ENCODE results near the gene DIP2A.

DIP2A gene

GRCh38 chr21:46414965-46415275 is 43.8 kb upstream of the DIP2A start:
- DNase-seq: no peak
- H2BK120ac ChIP-seq (ENCODE audit: low read depth, low read length): no peak overlapping the region
- H3K27me3 ChIP-seq (ENCODE audit: control insufficient read depth in 1 of 2, insufficient read depth in 1 of 2, low read length in 2 of 2): no peaks in the 10 kb centered on the region
- no peak overlapping the region for H2BK5ac ChIP-seq (ENCODE audit: low read depth, low read length, poor library complexity, severe bottlenecking)
- no peak overlapping the region for H3K4me3 ChIP-seq (ENCODE audit: insufficient read depth in 1 of 2, low read depth in 1 of 2, low read length in 2 of 2)
- H4K91ac ChIP-seq (ENCODE audit: low read length): no peak overlapping the region
- H3K4me1 ChIP-seq (ENCODE audit: control insufficient read depth, insufficient read depth, low read depth, low read length): no peaks in the 10 kb centered on the region
- H3K14ac ChIP-seq (ENCODE audit: low read length in 2 of 2): no peak overlapping the region
- no peak overlapping the region for H2AFZ ChIP-seq (ENCODE audit: low read depth, low read length)
- H3K23ac ChIP-seq (ENCODE audit: low read length in 2 of 2): no peak overlapping the region
- H3K9me3 ChIP-seq (ENCODE audit: control insufficient read depth, low read length): no peaks in the 10 kb centered on the region
- no peak overlapping the region for H3K4me2 ChIP-seq (ENCODE audit: low read length, poor library complexity, severe bottlenecking)
- H2BK15ac ChIP-seq (ENCODE audit: low read depth, poor library complexity, severe bottlenecking): no peak overlapping the region
- H3K27ac ChIP-seq (ENCODE audit: low read length, poor library complexity, severe bottlenecking): no peak overlapping the region
- no peak overlapping the region for H3K9ac ChIP-seq (ENCODE audit: low read length)
- H2AK5ac ChIP-seq (ENCODE audit: low read length, severe bottlenecking): no peak overlapping the region
- 95% methylated on average over 13 of the region's 13 CpGs for WGBS
- peaks cover 13% of the 10 kb centered on the region for H3K79me1 ChIP-seq (replicated peaks; ENCODE audit: low read length, poor library complexity, severe bottlenecking)
- H3K4ac ChIP-seq (ENCODE audit: low read depth in 1 of 2, low read length in 2 of 2): no peak overlapping the region
- H3K18ac ChIP-seq (ENCODE audit: low read depth in 1 of 2, low read length in 2 of 2): no peak overlapping the region
- H2BK12ac ChIP-seq (ENCODE audit: low read length in 2 of 2): no peak overlapping the region
- H4K8ac ChIP-seq (ENCODE audit: low read length): no peak overlapping the region
- peaks cover 65 to 75% of the 10 kb centered on the region in 2 experiments for H3K36me3 ChIP-seq (ENCODE audit: control insufficient read depth in 1 of 2, insufficient read depth in 2 of 2, low read depth in 1 of 2, low read length in 2 of 2)

GRCh38 chr21:46416551-46416950 is 42.1 kb upstream of the DIP2A start:
- no peak overlapping the region for H4K91ac ChIP-seq (ENCODE audit: low read length)
- H3K9ac ChIP-seq (ENCODE audit: low read length): no peak overlapping the region
- H2BK120ac ChIP-seq (ENCODE audit: low read depth, low read length): no peak overlapping the region
- H3K23ac ChIP-seq (ENCODE audit: low read length in 2 of 2): peak overlapping the region in 1 of 2 experiments; percentile 15
- peaks cover 16% of the 10 kb centered on the region for H3K79me1 ChIP-seq (replicated peaks; ENCODE audit: low read length, poor library complexity, severe bottlenecking)
- no peak overlapping the region for H3K4me3 ChIP-seq (ENCODE audit: insufficient read depth in 1 of 2, low read depth in 1 of 2, low read length in 2 of 2)
- H3K36me3 ChIP-seq (ENCODE audit: control insufficient read depth in 1 of 2, insufficient read depth in 2 of 2, low read depth in 1 of 2, low read length in 2 of 2): peaks cover 68 to 78% of the 10 kb centered on the region in 2 experiments
- H3K9me3 ChIP-seq (ENCODE audit: control insufficient read depth, low read length): no peaks in the 10 kb centered on the region
- H3K4me1 ChIP-seq (ENCODE audit: control insufficient read depth, insufficient read depth, low read depth, low read length): no peaks in the 10 kb centered on the region
- no peak overlapping the region for H3K4me2 ChIP-seq (ENCODE audit: low read length, poor library complexity, severe bottlenecking)
- H3K18ac ChIP-seq (ENCODE audit: low read depth in 1 of 2, low read length in 2 of 2): no peak overlapping the region
- H3K27me3 ChIP-seq (ENCODE audit: control insufficient read depth in 1 of 2, insufficient read depth in 1 of 2, low read length in 2 of 2): no peaks in the 10 kb centered on the region
- no peak overlapping the region for H3K14ac ChIP-seq (ENCODE audit: low read length in 2 of 2)
- no peak overlapping the region for H2BK5ac ChIP-seq (ENCODE audit: low read depth, low read length, poor library complexity, severe bottlenecking)
- H2AFZ ChIP-seq (ENCODE audit: low read depth, low read length): no peak overlapping the region
- H4K8ac ChIP-seq (ENCODE audit: low read length): no peak overlapping the region
- no peak overlapping the region for H2AK5ac ChIP-seq (ENCODE audit: low read length, severe bottlenecking)
- no peak overlapping the region for H3K4ac ChIP-seq (ENCODE audit: low read depth in 1 of 2, low read length in 2 of 2)
- DNase-seq: no peak
- no peak overlapping the region for H2BK15ac ChIP-seq (ENCODE audit: low read depth, poor library complexity, severe bottlenecking)
- WGBS: 95% methylated on average over 20 of the region's 20 CpGs
- no peak overlapping the region for H3K27ac ChIP-seq (ENCODE audit: low read length, poor library complexity, severe bottlenecking)
- no peak overlapping the region for H2BK12ac ChIP-seq (ENCODE audit: low read length in 2 of 2)

GRCh38 chr21:46418265-46418946 is 40.3 kb upstream of the DIP2A start:
- no peak overlapping the region for H2AK5ac ChIP-seq (ENCODE audit: low read length, severe bottlenecking)
- H2AFZ ChIP-seq (ENCODE audit: low read depth, low read length): no peak overlapping the region
- no peak overlapping the region for H4K8ac ChIP-seq (ENCODE audit: low read length)
- peaks cover 16% of the 10 kb centered on the region for H3K79me1 ChIP-seq (replicated peaks; ENCODE audit: low read length, poor library complexity, severe bottlenecking)
- H3K36me3 ChIP-seq (ENCODE audit: control insufficient read depth in 1 of 2, insufficient read depth in 2 of 2, low read depth in 1 of 2, low read length in 2 of 2): peaks cover 65 to 78% of the 10 kb centered on the region in 2 experiments
- no peak overlapping the region for H2BK120ac ChIP-seq (ENCODE audit: low read depth, low read length)
- H4K91ac ChIP-seq (ENCODE audit: low read length): no peak overlapping the region
- H2BK5ac ChIP-seq (ENCODE audit: low read depth, low read length, poor library complexity, severe bottlenecking): no peak overlapping the region
- no peak overlapping the region for H3K23ac ChIP-seq (ENCODE audit: low read length in 2 of 2)
- WGBS: 95% methylated on average over 25 of the region's 25 CpGs
- no peak overlapping the region for H2BK15ac ChIP-seq (ENCODE audit: low read depth, poor library complexity, severe bottlenecking)
- H2BK12ac ChIP-seq (ENCODE audit: low read length in 2 of 2): no peak overlapping the region
- no peak overlapping the region for H3K4me2 ChIP-seq (ENCODE audit: low read length, poor library complexity, severe bottlenecking)
- H3K9ac ChIP-seq (ENCODE audit: low read length): no peak overlapping the region
- no peak overlapping the region for H3K14ac ChIP-seq (ENCODE audit: low read length in 2 of 2)
- no peak overlapping the region for H3K4ac ChIP-seq (ENCODE audit: low read depth in 1 of 2, low read length in 2 of 2)
- no peaks in the 10 kb centered on the region for H3K9me3 ChIP-seq (ENCODE audit: control insufficient read depth, low read length)
- no peak for DNase-seq
- H3K18ac ChIP-seq (ENCODE audit: low read depth in 1 of 2, low read length in 2 of 2): no peak overlapping the region
- H3K27ac ChIP-seq (ENCODE audit: low read length, poor library complexity, severe bottlenecking): no peak overlapping the region
- H3K4me1 ChIP-seq (ENCODE audit: control insufficient read depth, insufficient read depth, low read depth, low read length): no peaks in the 10 kb centered on the region
- no peaks in the 10 kb centered on the region for H3K27me3 ChIP-seq (ENCODE audit: control insufficient read depth in 1 of 2, insufficient read depth in 1 of 2, low read length in 2 of 2)
- peak overlapping the region in 1 of 2 experiments; percentile 26 for H3K4me3 ChIP-seq (ENCODE audit: insufficient read depth in 1 of 2, low read depth in 1 of 2, low read length in 2 of 2)

- WGBS: 99% methylated on average over 16 of the region's 16 CpGs
- no peak for DNase-seq
These were observed 38.2 kb upstream of the DIP2A start for GRCh38 chr21:46420241-46421190.

More at GRCh38 chr21:46420241-46421190, 38.2 kb upstream of the DIP2A start:
- no peak overlapping the region for H4K91ac ChIP-seq (ENCODE audit: low read length)
- H3K14ac ChIP-seq (ENCODE audit: low read length in 2 of 2): no peak overlapping the region
- no peak overlapping the region for H3K23ac ChIP-seq (ENCODE audit: low read length in 2 of 2)
- no peak overlapping the region for H3K27ac ChIP-seq (ENCODE audit: low read length, poor library complexity, severe bottlenecking)
- H3K79me1 ChIP-seq (replicated peaks; ENCODE audit: low read length, poor library complexity, severe bottlenecking): peaks cover 16% of the 10 kb centered on the region
- peaks cover 65 to 82% of the 10 kb centered on the region in 2 experiments for H3K36me3 ChIP-seq (ENCODE audit: control insufficient read depth in 1 of 2, insufficient read depth in 2 of 2, low read depth in 1 of 2, low read length in 2 of 2)
- no peak overlapping the region for H2BK15ac ChIP-seq (ENCODE audit: low read depth, poor library complexity, severe bottlenecking)
- H4K8ac ChIP-seq (ENCODE audit: low read length): no peak overlapping the region
- H3K4me2 ChIP-seq (ENCODE audit: low read length, poor library complexity, severe bottlenecking): no peak overlapping the region
- H3K4ac ChIP-seq (ENCODE audit: low read depth in 1 of 2, low read length in 2 of 2): no peak overlapping the region
- no peaks in the 10 kb centered on the region for H3K4me1 ChIP-seq (ENCODE audit: control insufficient read depth, insufficient read depth, low read depth, low read length)
- H2AFZ ChIP-seq (ENCODE audit: low read depth, low read length): no peak overlapping the region
- H3K9ac ChIP-seq (ENCODE audit: low read length): no peak overlapping the region
- no peak overlapping the region for H2AK5ac ChIP-seq (ENCODE audit: low read length, severe bottlenecking)
- no peak overlapping the region for H3K4me3 ChIP-seq (ENCODE audit: insufficient read depth in 1 of 2, low read depth in 1 of 2, low read length in 2 of 2)
- no peak overlapping the region for H2BK12ac ChIP-seq (ENCODE audit: low read length in 2 of 2)
- H3K18ac ChIP-seq (ENCODE audit: low read depth in 1 of 2, low read length in 2 of 2): no peak overlapping the region
- no peak overlapping the region for H2BK5ac ChIP-seq (ENCODE audit: low read depth, low read length, poor library complexity, severe bottlenecking)
- no peaks in the 10 kb centered on the region for H3K9me3 ChIP-seq (ENCODE audit: control insufficient read depth, low read length)
- no peak overlapping the region for H2BK120ac ChIP-seq (ENCODE audit: low read depth, low read length)
- H3K27me3 ChIP-seq (ENCODE audit: control insufficient read depth in 1 of 2, insufficient read depth in 1 of 2, low read length in 2 of 2): no peaks in the 10 kb centered on the region

Measured in mesenchymal stem cell (in vitro differentiated cells and primary cell).